ENCODE measurements around the gene ECT2. TPM values are rescaled to one million over a fixed set of nuclear protein-coding genes. Genes with fewer than 3 reads are reported as not detected.
"Not testable (repeated sequence)": the region's sequence is repeated elsewhere in the genome, so short reads cannot be mapped to it uniquely, and the experiment has no call there.

ECT2 gene
- total RNA-seq, 1 experiment from 2014 or later = 81.3 TPM

- Histone ChIP-seq H4K91ac (ENCODE audit: insufficient read length, low read depth, low read length) (no peak overlapping the region), H3K79me1 (ENCODE audit: insufficient read depth, low read depth, low read length, poor library complexity, severe bottlenecking) (no peaks in the 10 kb centered on the region), H4K8ac (replicated peaks; ENCODE audit: insufficient read length, low read depth, low read length) (no peak overlapping the region), H3K79me2 (ENCODE audit: insufficient read depth, low read length) (no peaks in the 10 kb centered on the region), H3K4me2 (ENCODE audit: insufficient read depth, insufficient read length, low read length) (no peak overlapping the region), H2AFZ (ENCODE audit: low read length) (no peak overlapping the region), H4K5ac (ENCODE audit: insufficient read length, low read depth, low read length) (no peak overlapping the region), H3K18ac (ENCODE audit: insufficient read length, low read depth, low read length) (no peak overlapping the region), H2BK20ac (ENCODE audit: low read depth, low read length, poor library complexity, severe bottlenecking) (no peak overlapping the region), H3T11ph (ENCODE audit: low read length) (no peak overlapping the region), H3K27ac (ENCODE audit: insufficient read length, low read depth, low read length) (no peak overlapping the region), H2BK15ac (ENCODE audit: low read depth, low read length) (no peak overlapping the region), H3K23me2 (ENCODE audit: insufficient read length, low read depth, low read length, poor library complexity, severe bottlenecking) (no peaks in the 10 kb centered on the region), H3K4ac (ENCODE audit: low read depth, low read length) (no peak overlapping the region), H2BK12ac (ENCODE audit: insufficient read length, low read depth, low read length) (no peak overlapping the region), H3K4me1 (ENCODE audit: insufficient read depth, low read length) (peaks cover 8% of the 10 kb centered on the region; the same call in 1 of the 2 replicates), H4K20me1 (ENCODE audit: control insufficient read depth, insufficient read depth, insufficient read length) (no peaks in the 10 kb centered on the region), H3K14ac (ENCODE audit: insufficient read depth, low read length) (no peak overlapping the region), H3K9me3 (ENCODE audit: control insufficient read depth, low read depth, low read length) (no peaks in the 10 kb centered on the region), H3K27me3 (ENCODE audit: insufficient read depth, low read length) (no peaks in the 10 kb centered on the region; the same call in 1 of the 2 replicates), H2BK5ac (ENCODE audit: insufficient read length, low read length) (no peak overlapping the region), H3K9ac (ENCODE audit: extremely low read depth, insufficient read length, low read length) (no peak overlapping the region), H2AK5ac (ENCODE audit: insufficient read length, low read length) (no peak overlapping the region), H2BK120ac (ENCODE audit: low read depth, low read length, poor library complexity, severe bottlenecking) (no peak overlapping the region), H3K23ac (ENCODE audit: insufficient read length, low read depth, low read length) (no peak overlapping the region), H3K56ac (ENCODE audit: insufficient read length, low read depth, low read length) (no peak overlapping the region)
- TF ChIP-seq CTCF (conservative IDR thresholded peaks at IDR 0.05) = no peak
- Mint-ChIP-seq H3K27me3 (ENCODE audit: low read depth) (peaks cover 16% of the 10 kb centered on the region), H3K4me1 (peaks cover 22 to 26% of the 10 kb centered on the region in 2 experiments), H3K36me3 (ENCODE audit: insufficient read depth in 1 of 3, low read depth in 3 of 3) (peaks cover 0 to 8% (median 2%) of the 10 kb centered on the region in 3 experiments; a peak in 4 of 7 replicates), H3K4me3 (no peak overlapping the region; a peak in 1 of 5 replicates), H3K9me3 (peaks cover 5 to 7% of the 10 kb centered on the region in 2 experiments; a peak in 4 of 5 replicates), H3K27ac (no peak overlapping the region)
- no peak for DNase-seq
- WGBS (ENCODE audit: extremely low coverage, insufficient read length, low lambda C conversion rate) = no CpG with 5 or more reads among the region's 2 CpGs
Observed at GRCh38 chr3:172859041-172859440, 108.5 kb downstream of the ECT2 start.

- not testable (repeated sequence) for H2BK15ac ChIP-seq (ENCODE audit: low read depth, low read length); H3K18ac ChIP-seq (ENCODE audit: insufficient read length, low read depth, low read length); H3K27ac ChIP-seq (ENCODE audit: insufficient read length, low read depth, low read length); H3K79me1 ChIP-seq (ENCODE audit: insufficient read depth, low read depth, low read length, poor library complexity, severe bottlenecking); H3K4me1 ChIP-seq (ENCODE audit: insufficient read depth, low read length); H3K4ac ChIP-seq (ENCODE audit: low read depth, low read length); DNase-seq; H2AK5ac ChIP-seq (ENCODE audit: insufficient read length, low read length); H3K4me2 ChIP-seq (ENCODE audit: insufficient read depth, insufficient read length, low read length); H2BK120ac ChIP-seq (ENCODE audit: low read depth, low read length, poor library complexity, severe bottlenecking); H3K4me1 Mint-ChIP-seq; H3T11ph ChIP-seq (ENCODE audit: low read length); H3K4me3 Mint-ChIP-seq; H3K27me3 Mint-ChIP-seq (ENCODE audit: low read depth); H4K8ac ChIP-seq (replicated peaks; ENCODE audit: insufficient read length, low read depth, low read length); H4K20me1 ChIP-seq (ENCODE audit: control insufficient read depth, insufficient read depth, insufficient read length); H2BK5ac ChIP-seq (ENCODE audit: insufficient read length, low read length); H3K27ac Mint-ChIP-seq; H4K91ac ChIP-seq (ENCODE audit: insufficient read length, low read depth, low read length); H3K79me2 ChIP-seq (ENCODE audit: insufficient read depth, low read length); H3K23me2 ChIP-seq (ENCODE audit: insufficient read length, low read depth, low read length, poor library complexity, severe bottlenecking); H3K56ac ChIP-seq (ENCODE audit: insufficient read length, low read depth, low read length); H2BK12ac ChIP-seq (ENCODE audit: insufficient read length, low read depth, low read length); H2BK20ac ChIP-seq (ENCODE audit: low read depth, low read length, poor library complexity, severe bottlenecking); H3K27me3 ChIP-seq (ENCODE audit: insufficient read depth, low read length); H3K14ac ChIP-seq (ENCODE audit: insufficient read depth, low read length); H3K9me3 ChIP-seq (ENCODE audit: control insufficient read depth, low read depth, low read length); H4K5ac ChIP-seq (ENCODE audit: insufficient read length, low read depth, low read length); H3K23ac ChIP-seq (ENCODE audit: insufficient read length, low read depth, low read length); H3K9ac ChIP-seq (ENCODE audit: extremely low read depth, insufficient read length, low read length); H2AFZ ChIP-seq (ENCODE audit: low read length)
- Mint-ChIP-seq H3K9me3 (peaks cover 4 to 15% of the 10 kb centered on the region in 2 experiments; a peak in 4 of 5 replicates), H3K36me3 (ENCODE audit: insufficient read depth in 1 of 3, low read depth in 3 of 3) (peaks cover 2 to 15% (median 9%) of the 10 kb centered on the region in 3 experiments; a peak in 6 of 7 replicates)
- WGBS (ENCODE audit: extremely low coverage, insufficient read length, low lambda C conversion rate) = no CpG with 5 or more reads among the region's 38 CpGs
Observed at GRCh38 chr3:172866726-172867350, 116.3 kb downstream of the ECT2 start.
